Esophagus muscularis mucosa (tissue), 3 donors: ENCODE results near the gene WDFY3.

ENCODE experiments used
- CTCF ChIP-seq, 3 experiments: fragments of 200-600 bp in 2 of 3; fragments of 450-650 bp in 1 of 3; sonication (generic) in 2 of 3; IDR thresholded peaks; one replicate each; pipeline ENCODE4 v1.5.1; 2017 to 2019; ENCODE audit warnings: antibody characterized with exemption in 3 of 3, mild to moderate bottlenecking in 2 of 3, moderate library complexity in 1 of 3
- POLR2AphosphoS5 ChIP-seq, 2 donors: sonication (generic); formaldehyde crosslinking; IDR thresholded peaks; one replicate each; pipeline ENCODE4 v1.6.1; 2017; ENCODE audit warnings: antibody characterized with exemption in 2 of 2

DNA sequence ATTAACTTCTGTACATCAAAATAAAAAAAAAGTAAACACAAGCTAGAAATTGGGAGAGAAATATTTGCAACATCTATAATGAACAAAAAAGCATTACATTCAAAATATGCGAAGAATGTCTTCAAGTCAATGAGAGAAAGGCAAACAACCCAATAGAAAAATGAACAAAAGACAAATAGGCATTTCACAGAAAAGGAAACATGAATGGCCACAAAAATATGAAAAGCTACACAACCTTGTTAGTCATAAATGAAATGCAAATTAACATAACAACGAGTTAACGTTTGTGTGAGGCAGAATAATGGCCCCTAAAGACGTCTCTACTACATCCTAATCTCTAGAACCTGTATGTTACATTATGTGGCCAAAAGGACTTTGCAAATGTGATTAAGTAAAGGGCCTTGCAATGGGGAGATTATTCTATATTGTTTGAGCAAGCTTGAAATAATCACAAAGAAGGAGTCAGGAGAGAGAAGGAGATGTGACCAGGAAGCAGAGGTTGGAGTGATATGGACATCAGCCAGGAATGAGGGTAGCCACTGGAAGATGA lies 86.8 kb downstream of the WDFY3 start:
- TF ChIP-seq POLR2AphosphoS5 (IDR thresholded peaks at IDR 0.05) (no peak), CTCF (IDR thresholded peaks at IDR 0.05) (no peak)
